GM21390 (cell line): ENCODE results near the gene NUMB.

Experiments used
- ATAC-seq: cut with Tn5 transposase; IDR thresholded peaks from one replicate; pipeline ENCODE4 v1.9.1; 2021; ENCODE audit not compliant: unreplicated experiment

Gene NUMB

DNA sequence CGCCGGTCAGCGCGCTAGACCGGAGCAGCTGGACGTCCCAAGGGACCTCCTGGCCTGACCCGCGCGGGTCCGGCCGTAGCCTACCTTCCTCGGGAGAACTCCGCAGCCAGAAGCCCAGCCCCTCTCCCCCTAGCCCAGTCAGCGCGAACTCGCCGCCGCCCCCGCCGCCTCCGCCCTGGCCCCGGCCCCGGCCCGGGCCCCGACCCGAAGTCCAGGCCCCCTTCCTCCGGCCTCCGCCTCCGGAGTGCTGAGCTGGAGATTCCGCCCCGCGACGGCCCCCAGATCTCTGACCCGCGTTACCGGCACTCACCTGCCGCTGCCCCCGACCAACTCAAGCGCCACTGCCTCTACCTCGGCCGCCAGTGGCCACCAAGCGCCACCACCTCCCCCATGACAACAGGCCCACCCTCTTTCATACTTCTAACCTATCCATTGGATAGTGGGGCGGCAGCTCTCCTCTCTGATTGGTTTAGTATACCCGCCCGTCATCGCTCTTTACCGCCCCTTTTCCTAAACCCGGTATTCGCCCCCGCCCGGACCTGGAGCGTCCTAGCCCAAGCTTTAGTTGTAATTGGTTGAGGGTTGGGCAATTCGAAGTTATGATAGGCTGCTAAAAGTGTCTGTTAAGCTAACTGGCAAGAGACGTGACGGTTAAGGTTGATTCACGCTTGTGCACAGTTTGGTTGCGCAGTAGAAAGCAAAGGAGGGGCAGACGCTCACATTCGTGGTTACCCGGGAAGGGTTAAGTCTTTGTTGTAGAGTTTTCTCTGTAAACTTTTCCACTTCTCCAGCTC, at the start of gene NUMB:
Gene NUMB (minus strand): TSS at position 364 of the 794 bp plus-strand sequence. CDS start 102,795 bp downstream, outside the sequence.
- peak; percentile 94 for ATAC-seq

DNA sequence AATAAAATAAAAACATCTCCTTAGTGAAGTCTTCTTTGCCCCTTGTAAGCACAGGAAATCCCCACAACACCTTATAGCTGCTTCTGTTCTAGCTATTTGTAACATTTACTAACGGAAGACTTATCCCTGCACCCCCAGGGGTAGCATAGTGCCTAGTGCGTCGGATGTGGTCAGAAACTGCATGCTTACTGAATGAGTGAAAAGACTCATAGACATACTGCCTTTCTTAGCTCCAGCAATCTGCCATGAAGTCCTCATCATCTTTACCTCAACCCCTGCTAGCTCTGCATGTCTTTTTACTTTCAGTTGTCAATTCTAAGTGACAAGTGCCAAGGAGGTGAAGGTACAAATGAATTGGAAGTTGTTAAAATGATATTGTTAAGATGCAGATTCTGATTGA, 45.3 kb upstream of the NUMB start:
- no peak for ATAC-seq

DNA sequence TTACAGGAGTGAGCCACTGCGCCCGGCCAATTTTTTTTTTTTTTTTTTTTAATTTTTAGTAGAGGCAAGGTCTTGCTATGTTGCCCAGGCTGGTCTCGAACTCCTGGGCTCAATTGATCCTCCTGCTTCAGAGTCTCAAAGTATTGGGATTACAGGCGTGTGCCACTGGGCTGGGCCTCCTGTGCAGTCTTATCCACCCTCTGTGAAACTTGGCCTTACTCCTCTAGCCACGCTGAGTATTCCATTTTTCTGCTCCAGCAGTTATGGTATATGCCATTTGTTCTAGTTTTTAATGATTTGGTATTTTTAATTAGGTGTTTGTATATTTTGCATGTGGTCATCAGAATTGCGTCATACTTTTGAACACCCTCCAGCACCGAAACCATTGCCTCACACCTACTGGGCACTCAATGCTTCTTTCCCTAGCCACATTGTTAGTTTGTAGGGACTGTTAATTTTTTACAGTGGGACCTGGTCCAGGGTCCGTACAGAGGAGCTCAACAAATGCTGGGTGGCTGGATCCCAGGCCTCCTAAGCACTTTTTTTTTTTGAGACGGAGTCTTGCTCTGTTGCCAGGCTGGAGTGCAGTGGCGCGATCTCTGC, 43.8 kb upstream of the NUMB start:
- no peak for ATAC-seq

DNA sequence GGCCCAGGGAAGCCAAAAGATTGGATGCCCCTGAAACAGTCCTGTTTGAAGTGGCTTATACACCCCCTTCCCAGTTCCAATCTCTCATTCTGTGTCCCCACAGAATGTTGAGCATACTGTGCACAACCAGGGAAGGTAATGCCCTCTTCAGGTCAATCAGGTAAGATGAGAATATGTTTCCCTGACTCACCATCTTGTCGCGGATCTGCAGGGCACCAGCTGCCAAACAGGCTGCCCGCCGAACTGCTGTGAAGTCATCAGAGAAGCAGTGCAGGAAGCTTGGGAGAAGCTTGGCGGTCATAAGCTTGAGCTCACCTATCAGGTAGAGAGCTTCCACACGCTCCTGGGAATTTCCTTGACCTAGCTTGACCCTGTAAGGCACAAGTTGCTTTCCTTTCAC, 42.0 kb upstream of the NUMB start:
- ATAC-seq: no peak

DNA sequence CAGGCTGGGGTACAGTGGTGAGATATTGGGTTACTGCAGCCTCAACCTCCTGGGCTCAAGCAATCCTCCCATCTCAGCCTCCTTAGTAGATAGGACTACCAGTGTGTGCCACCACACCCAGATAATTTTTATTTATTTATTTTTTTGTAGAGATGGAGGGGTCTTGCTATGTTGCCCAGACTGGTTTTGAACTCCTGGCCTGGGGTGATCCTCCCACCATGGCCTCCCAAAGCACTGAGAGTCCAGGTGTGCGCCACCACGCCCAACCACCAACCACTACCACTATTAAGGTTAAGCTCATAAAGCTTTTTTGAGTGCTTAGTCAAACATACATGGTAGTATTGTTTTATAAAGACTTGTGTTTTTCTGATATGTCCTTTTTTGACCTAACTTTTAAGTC, 36.2 kb upstream of the NUMB start:
- no peak for ATAC-seq

DNA sequence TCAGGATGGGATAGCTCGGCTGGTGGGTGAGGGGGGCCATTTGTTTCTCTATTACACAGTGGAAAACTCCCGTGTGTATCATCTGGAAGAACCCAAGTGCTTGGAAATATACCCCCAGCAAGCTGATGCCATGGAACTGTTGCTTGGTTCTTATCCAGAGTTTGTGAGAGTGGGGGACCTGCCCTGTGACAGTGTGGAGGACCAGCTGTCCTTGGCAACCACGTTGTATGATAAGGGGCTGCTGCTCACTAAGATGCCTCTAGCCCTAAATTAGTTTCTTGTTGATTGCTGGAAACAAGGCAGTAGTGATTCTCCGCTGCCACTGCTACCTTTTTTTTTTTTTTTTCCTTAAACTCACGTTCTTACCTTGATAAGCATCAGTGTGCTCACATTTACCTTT, 34.3 kb upstream of the NUMB start:
- ATAC-seq: no peak

DNA sequence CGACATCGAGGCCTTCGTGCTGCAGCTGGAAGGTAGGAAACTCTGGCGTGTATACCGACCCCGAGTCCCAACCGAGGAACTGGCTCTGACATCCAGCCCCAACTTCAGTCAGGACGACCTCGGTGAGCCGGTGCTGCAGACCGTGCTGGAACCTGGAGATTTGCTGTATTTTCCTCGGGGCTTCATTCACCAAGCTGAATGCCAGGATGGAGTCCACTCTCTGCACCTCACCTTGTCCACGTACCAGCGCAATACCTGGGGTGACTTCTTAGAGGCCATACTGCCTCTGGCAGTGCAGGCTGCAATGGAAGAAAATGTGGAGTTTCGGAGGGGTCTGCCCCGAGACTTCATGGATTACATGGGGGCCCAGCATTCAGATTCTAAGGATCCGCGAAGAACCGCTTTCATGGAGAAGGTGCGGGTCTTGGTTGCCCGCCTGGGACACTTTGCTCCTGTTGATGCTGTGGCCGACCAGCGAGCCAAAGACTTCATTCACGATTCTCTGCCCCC, 33.8 kb upstream of the NUMB start:
- ATAC-seq: no peak

DNA sequence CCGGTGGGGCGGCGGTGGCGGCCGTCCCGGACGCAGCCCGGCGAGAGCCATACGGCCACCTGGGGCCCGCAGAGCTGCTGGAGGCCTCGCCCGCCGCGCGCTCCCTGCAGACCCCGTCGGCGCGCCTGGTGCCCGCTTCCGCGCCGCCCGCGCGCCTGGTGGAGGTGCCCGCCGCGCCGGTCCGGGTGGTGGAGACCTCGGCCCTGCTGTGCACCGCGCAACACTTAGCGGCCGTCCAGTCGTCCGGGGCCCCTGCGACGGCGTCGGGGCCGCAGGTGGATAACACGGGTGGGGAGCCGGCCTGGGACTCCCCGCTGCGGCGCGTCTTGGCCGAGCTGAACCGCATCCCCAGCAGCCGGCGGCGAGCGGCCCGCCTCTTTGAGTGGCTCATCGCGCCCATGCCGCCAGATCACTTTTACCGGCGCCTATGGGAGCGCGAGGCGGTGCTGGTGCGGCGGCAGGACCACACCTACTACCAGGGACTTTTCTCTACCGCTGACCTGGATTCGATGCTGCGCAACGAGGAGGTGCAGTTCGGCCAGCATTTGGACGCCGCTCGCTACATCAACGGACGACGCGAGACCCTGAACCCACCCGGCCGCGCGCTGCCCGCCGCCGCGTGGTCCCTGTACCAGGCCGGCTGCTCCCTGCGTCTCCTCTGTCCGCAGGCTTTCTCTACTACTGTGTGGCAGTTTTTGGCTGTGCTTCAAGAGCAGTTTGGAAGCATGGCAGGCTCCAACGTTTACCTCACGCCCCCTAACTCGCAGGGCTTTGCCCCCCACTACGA, 33.1 kb upstream of the NUMB start:
- ATAC-seq: peak; percentile 58

DNA sequence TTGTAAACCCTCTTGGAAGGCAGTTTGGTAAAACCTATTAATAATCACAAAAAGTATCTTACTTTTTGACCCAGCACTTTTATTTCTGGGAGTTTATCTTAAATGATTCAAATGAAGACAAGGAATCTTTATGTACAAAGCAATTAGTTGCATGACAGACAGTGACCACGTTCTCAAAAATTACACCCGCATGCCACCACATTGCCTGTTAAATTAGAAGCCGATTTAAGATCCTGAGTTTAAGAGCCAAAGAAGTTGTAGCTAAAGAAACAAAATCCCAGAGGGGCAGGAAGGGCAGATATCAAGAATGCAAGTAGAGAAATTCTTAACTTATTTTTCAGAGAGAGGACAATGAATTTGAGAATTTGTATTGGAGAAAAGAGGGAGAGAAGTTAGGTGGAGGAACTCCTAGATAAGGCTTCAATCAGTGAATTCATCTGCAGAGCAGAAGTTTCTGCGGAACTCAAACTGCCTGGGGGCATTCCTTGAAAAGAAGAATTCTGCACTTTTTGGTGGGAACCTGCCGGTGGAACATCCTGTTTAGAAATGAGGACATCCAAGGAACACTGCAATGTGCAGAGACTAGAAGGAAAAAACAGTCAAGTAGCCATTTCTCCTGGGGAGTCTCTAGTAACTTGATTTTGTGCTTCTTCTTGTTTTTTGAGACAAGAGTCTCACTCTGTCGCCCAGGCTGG, 31.3 kb upstream of the NUMB start:
- ATAC-seq: no peak

DNA sequence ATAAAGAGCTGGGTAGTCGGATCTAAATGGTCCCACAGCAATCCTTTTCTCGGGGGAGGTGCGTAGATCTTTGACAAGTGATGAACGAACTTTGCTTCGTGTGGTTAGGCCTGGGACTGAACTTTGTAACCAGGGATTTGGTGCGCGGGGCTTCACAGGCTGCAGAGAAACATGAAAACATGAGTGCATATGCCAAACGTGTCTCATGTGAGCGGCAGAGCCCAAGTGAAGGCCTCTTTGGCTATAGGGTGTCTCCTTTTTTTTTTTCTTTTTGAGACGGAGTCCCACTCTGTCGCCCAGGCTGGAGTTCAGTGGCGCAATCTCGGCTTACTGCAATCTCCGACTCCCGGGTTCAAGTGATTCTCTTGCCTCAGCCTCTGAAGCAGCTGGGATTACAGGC, 20.3 kb upstream of the NUMB start:
- no peak for ATAC-seq

DNA sequence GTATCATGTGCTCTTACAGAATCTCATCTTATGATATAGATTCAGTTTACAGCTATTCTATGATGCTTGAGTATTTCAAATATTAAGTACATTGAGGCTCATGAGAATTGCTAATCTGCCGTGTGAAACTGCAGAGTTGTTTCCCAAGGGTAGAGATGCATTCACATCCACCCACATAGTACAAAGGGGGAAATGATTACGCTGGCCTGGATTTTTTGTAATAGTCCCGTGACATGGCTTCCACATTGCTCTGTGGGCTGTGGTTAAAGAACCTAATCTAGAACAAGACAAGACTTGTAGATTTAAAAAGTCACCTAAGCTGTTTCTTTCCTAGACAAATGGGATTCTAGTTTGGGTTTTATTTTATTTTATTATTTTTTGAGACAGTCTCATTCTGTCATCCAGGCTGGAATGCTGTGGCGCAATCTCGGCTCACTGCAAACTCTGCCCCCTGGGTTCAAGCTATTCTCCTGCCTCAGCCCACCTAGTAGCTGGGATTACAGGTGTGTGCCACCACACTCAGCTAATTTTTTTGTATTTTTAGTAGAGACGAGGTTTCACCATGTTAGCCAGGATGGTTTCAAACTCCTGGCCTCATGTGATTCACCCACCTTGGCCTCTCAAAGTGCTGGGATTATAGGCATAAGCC, 19.4 kb upstream of the NUMB start:
- no peak for ATAC-seq

DNA sequence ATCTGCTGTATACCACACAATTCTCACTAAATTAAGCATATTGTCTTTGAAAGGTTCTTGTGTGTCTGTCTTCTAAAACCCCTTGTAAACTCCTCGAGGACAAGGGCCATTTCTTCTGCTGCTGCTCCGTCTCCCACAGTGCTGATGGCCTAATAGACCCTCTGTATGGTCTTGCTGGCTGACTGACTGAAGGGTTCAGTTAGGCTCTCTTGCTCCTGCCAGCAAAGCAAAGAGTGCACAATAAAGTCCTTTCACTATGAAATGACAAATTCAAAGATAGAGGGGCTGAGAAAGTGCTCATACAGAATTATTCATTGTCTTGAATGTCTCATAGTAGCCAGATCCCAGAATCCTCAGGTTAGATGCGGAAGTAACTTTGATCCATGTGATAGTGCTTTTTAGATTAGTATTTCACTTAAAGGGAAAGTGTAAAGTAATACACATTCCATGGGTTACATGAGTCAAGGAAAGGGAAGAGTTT, 18.1 kb upstream of the NUMB start:
- ATAC-seq: no peak

DNA sequence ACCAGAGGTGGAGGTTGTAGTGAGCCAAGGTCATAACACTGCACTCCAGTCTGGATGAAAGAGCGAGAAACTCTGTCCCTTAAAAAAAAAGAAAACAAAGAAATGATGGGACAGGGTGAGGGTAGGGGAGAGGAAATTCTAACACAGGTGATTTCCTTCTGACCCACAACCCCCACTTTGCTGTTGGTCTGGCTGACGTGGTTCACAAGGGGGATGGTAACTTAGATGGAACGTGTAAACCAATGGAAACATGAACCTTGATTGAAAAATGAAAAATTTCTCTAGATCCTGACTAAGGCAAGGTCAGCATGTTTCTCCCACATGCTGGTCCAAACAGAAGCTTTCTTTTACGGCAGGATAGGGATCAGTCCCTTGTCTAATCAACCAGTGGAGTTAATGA, 16.6 kb upstream of the NUMB start:
- ATAC-seq: no peak

DNA sequence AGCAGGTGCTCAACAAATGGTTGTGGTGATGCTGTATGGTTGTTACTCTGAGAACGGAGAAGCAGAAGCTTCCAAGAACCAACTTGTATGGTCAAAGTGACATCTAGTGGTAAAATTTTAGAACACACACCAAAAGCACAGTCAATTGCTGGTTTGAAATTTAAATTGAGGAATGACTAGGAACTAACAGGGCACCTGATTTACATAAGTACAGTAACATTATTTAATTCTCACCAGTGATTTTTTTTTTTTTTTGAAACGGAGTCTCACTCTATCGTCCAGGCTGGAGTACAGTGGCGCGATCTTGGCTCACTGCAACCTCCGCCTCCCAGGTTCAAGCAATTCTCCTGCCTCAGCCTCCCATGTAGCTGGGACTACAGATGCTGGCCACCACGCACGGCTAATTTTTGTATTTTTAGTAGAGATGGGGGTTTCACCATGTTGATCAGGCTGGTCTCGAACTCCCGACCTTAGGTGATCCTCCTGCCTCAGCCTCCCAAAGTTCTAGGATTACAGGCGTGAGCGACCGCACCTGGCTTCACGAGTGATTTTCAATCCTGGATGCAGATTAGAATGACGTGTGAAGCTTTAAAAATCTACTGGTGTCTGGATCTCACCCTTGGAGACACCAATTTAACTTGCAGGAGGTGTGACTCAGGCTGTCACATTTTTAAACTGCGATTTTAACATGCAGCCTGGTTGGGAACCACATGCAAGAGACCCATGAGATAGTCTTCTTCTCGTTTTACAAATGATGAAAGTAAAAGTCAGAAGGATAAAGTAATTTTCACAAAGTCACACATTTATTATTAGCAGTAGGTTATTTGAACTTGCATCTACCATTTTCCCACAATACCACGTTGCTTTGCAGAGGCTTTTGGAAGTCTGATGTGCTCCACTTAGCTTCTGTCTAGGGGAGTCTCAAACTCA, 14.1 kb upstream of the NUMB start:
- no peak for ATAC-seq

DNA sequence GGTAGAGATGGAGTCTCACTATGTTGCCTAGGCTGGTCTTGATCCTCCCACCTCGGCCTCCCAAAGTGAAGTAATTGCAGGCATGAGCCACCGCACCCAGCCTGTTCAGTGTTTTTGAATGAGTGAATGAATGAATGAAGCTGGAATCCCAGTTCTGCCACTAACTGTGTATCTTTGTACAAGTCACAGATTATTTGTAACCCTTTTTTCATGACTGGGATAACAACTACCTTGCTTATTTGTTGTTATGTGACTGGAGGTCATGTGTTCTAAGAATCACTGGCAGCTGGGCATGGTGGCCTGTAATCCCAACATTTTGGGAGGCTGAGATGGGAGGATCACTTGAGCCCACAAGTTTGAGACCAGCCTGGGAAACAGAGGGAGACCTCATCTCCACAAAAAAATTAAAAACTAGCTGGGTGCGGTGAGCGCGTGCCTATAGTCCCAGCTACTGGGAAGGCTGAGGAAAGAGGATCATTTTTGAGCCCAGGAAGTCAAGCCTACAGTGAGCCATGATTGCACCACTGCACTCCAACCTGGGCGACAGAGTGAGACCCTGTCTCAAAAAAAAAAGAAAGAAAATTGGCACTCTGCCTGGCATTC, 13.3 kb upstream of the NUMB start:
- no peak for ATAC-seq

DNA sequence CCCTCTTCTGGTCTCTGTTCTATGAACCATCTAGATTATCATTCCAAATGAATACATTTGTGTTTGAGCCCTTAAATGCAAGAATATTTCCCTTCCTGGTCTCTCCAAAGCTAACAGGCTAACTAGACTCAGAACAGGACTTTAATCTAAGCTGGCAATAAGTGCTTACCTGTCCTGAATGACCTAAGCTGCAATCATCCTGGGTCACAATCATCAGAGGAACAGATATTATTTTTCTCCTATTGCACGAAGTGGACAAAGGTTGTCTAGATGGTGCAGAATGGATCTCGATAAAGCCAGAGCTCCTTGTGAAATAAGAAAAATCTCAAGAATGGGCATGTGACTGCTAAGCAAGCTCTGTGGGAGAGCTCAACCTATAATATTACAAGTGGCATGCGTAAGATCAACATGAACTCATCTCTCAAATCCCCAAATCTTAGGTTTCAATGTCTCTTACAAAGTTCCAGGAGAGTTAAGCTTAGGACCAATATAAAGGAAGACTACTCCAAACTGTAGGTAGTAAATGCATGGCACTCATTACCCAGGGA, 10.6 kb upstream of the NUMB start:
- ATAC-seq: no peak

DNA sequence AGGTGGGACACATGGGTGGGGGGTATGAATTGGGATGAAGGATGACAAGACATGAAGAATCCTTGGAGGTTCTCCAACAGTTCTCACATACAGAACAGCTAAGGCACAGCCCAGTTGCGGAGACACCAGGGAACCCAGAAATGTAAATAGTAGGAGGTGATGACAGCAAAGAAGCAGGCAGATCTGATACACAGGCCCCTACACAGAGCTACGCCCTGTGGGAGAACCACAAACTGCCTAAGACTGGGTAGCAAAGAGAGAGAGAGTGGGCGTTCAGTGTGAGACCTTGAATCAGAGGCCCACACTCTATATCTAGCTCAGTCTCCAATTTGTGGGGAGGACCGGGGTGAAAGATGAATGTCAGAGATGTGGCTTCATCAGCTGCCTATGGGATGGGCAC, 9.5 kb upstream of the NUMB start:
- ATAC-seq: no peak

DNA sequence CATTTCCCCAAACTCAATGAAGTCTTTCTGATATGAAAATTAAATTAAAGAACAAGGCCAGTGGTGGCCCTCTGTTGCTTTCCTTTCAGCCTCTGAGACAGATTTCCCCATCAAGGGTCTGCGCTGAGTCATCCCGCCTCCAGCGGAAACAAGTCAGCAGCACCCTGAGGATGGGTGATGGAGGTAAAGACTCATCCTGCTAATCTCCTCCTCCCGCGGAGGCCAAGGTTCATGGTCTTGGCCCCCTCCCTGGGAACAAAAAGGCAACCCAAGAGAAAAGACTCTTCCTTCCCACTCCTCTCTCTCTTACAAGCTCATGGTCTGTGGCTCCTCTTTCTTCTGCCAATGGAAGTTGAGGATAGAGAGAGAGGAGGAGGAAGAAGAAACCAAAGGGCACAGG, 9.0 kb upstream of the NUMB start:
- no peak for ATAC-seq

DNA sequence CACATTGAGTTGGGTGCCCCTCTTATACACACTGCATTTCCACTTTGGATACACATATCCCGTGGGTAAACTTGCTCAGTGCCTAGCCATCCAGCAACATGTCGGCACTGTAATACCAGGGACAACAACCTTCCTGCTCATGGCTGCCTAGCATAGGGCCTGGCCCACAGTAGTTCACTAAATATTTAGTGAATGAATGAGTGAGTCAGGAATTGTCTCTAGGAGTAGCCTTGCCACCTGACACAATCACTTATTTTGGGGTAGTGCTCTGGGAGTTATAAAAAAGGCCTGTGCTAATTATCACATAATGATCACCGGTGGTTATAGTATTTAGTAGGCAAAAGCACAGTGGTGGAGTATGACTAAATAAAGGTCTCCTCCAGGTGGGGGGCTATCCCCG, 8.5 kb upstream of the NUMB start:
- ATAC-seq: no peak
